HG03060 (cell line): ENCODE results near the gene EMSY.
A peak's percentile ranks its signal among the peaks of the same experiment; 100 is the strongest.
"Not testable (repeated sequence)": the region's sequence is repeated elsewhere in the genome, so short reads cannot be mapped to it uniquely, and the experiment has no call there.

Experiments
- ATAC-seq: cut with Tn5 transposase; IDR thresholded peaks from one replicate; pipeline ENCODE4 v1.9.1; 2021; ENCODE audit warnings: low read depth, moderate number of reproducible peaks; ENCODE audit not compliant: unreplicated experiment

The EMSY gene

GRCh38 chr11:76444384-76445120 is at the start of gene EMSY:
Gene EMSY (plus strand): TSS chr11:76445018. CDS start chr11:76446939, 1,921 bp downstream.
- ATAC-seq, result peak; percentile 83

GRCh38 chr11:76395296-76395695 is 49.5 kb upstream of the EMSY start:
- no peak for ATAC-seq

GRCh38 chr11:76397383-76397782 is 47.4 kb upstream of the EMSY start:
- no peak for ATAC-seq

GRCh38 chr11:76400967-76401366 is 43.9 kb upstream of the EMSY start:
- no peak for ATAC-seq

GRCh38 chr11:76401484-76401883 is 43.3 kb upstream of the EMSY start:
- not testable (repeated sequence) for ATAC-seq

GRCh38 chr11:76406359-76406758 is 38.5 kb upstream of the EMSY start:
- ATAC-seq, result no peak

- no peak for ATAC-seq
These were observed 36.5 kb upstream of the EMSY start for GRCh38 chr11:76408171-76408965.

- no peak for ATAC-seq
These were observed 33.9 kb upstream of the EMSY start for GRCh38 chr11:76410851-76411357.

- no peak for ATAC-seq
These were observed 29.7 kb upstream of the EMSY start for GRCh38 chr11:76415073-76415472.

- ATAC-seq, result no peak
These were observed 24.9 kb upstream of the EMSY start for GRCh38 chr11:76419896-76420295.

GRCh38 chr11:76424379-76424778 is 20.4 kb upstream of the EMSY start:
- no peak for ATAC-seq

GRCh38 chr11:76424891-76425290 is 19.9 kb upstream of the EMSY start:
- no peak for ATAC-seq

GRCh38 chr11:76426660-76427059 is 18.2 kb upstream of the EMSY start:
- no peak for ATAC-seq

GRCh38 chr11:76436020-76436419 is 8.8 kb upstream of the EMSY start:
- ATAC-seq, result no peak

- no peak for ATAC-seq
These were observed 1.4 kb upstream of the EMSY start for GRCh38 chr11:76443268-76443980.

GRCh38 chr11:76444065-76444383 is 794 bp upstream of the EMSY start:
- no peak for ATAC-seq

- peak; percentile 5 for ATAC-seq
These were observed 585 bp downstream of the EMSY start for GRCh38 chr11:76445121-76446084.

- no peak for ATAC-seq
These were observed 3.7 kb downstream of the EMSY start for GRCh38 chr11:76448506-76448905.

GRCh38 chr11:76453248-76453647 is 8.4 kb downstream of the EMSY start:
- ATAC-seq, result no peak

- ATAC-seq, result no peak
These were observed 10.5 kb downstream of the EMSY start for GRCh38 chr11:76455331-76455730.
